Measurements from ENCODE around the gene APCDD1L.

The APCDD1L gene

GRCh38 chr20:58452667-58453255 lies 62.4 kb downstream of the APCDD1L start:
- no peak overlapping the region for H3K27ac ChIP-seq (ENCODE audit: low read depth, low read length, poor library complexity, severe bottlenecking)
- no peak overlapping the region for H2AFZ ChIP-seq (ENCODE audit: low read length)
- no peak overlapping the region for H3K4me2 ChIP-seq (ENCODE audit: low read length)
- H3K27me3 ChIP-seq (ENCODE audit: insufficient read depth, low read length), result no peaks in the 10 kb centered on the region
- peaks cover 47% of the 10 kb centered on the region for H3K36me3 ChIP-seq (ENCODE audit: insufficient read depth, low read length)
- H3K9me3 ChIP-seq (ENCODE audit: low read length), result peaks cover 9% of the 10 kb centered on the region
- H4K20me1 ChIP-seq (ENCODE audit: insufficient read depth, low read length), result no peaks in the 10 kb centered on the region
- TF ChIP-seq CTCF (IDR thresholded peaks at IDR 0.05; ENCODE audit: low read length) (no peak), EZH2 (IDR thresholded peaks at IDR 0.05; ENCODE audit: borderline replicate concordance, low read length) (no peak)
- no peak overlapping the region for H3K9ac ChIP-seq (ENCODE audit: low read length)
- no peaks in the 10 kb centered on the region; the same call in 1 of the 2 replicates for H3F3A ChIP-seq (ENCODE audit: insufficient read depth, low read length)
- H3K9me2 ChIP-seq (ENCODE audit: low read depth, low read length), result no peaks in the 10 kb centered on the region
- H3K4me1 ChIP-seq (ENCODE audit: insufficient read depth, low read length, severe bottlenecking), result no peaks in the 10 kb centered on the region
- no peak overlapping the region for H3K4me3 ChIP-seq (ENCODE audit: low read depth, low read length, poor library complexity, severe bottlenecking)
- no peaks in the 10 kb centered on the region for H3K79me2 ChIP-seq (ENCODE audit: insufficient read depth, low read length)

- Histone ChIP-seq H3K27ac (ENCODE audit: low read depth, low read length, poor library complexity, severe bottlenecking) (no peak overlapping the region), H3K4me1 (ENCODE audit: insufficient read depth, low read length, severe bottlenecking) (no peaks in the 10 kb centered on the region), H3K9me2 (ENCODE audit: low read depth, low read length) (no peaks in the 10 kb centered on the region), H3K9ac (ENCODE audit: low read length) (no peak overlapping the region), H3K9me3 (ENCODE audit: low read length) (peaks cover 9% of the 10 kb centered on the region), H3K4me2 (ENCODE audit: low read length) (no peak overlapping the region), H3K27me3 (ENCODE audit: insufficient read depth, low read length) (no peaks in the 10 kb centered on the region), H3K4me3 (ENCODE audit: low read depth, low read length, poor library complexity, severe bottlenecking) (no peak overlapping the region), H3K79me2 (ENCODE audit: insufficient read depth, low read length) (no peaks in the 10 kb centered on the region), H2AFZ (ENCODE audit: low read length) (no peak overlapping the region), H4K20me1 (ENCODE audit: insufficient read depth, low read length) (no peaks in the 10 kb centered on the region), H3K36me3 (ENCODE audit: insufficient read depth, low read length) (peaks cover 50% of the 10 kb centered on the region), H3F3A (ENCODE audit: insufficient read depth, low read length) (no peaks in the 10 kb centered on the region; the same call in 1 of the 2 replicates)
- TF ChIP-seq EZH2 (IDR thresholded peaks at IDR 0.05; ENCODE audit: borderline replicate concordance, low read length) (no peak), CTCF (IDR thresholded peaks at IDR 0.05; ENCODE audit: low read length) (no peak)
Measured at GRCh38 chr20:58450254-58450653, 64.9 kb downstream of the APCDD1L start.

GRCh38 chr20:58449681-58450221 lies 65.4 kb downstream of the APCDD1L start:
- TF ChIP-seq CTCF (IDR thresholded peaks at IDR 0.05; ENCODE audit: low read length), result no peak
- no peak for TF ChIP-seq EZH2 (IDR thresholded peaks at IDR 0.05; ENCODE audit: borderline replicate concordance, low read length)
- Histone ChIP-seq H3K9ac (ENCODE audit: low read length) (no peak overlapping the region), H3K36me3 (ENCODE audit: insufficient read depth, low read length) (peaks cover 55% of the 10 kb centered on the region), H3K4me2 (ENCODE audit: low read length) (no peak overlapping the region), H4K20me1 (ENCODE audit: insufficient read depth, low read length) (no peaks in the 10 kb centered on the region), H2AFZ (ENCODE audit: low read length) (no peak overlapping the region), H3K4me3 (ENCODE audit: low read depth, low read length, poor library complexity, severe bottlenecking) (no peak overlapping the region), H3K4me1 (ENCODE audit: insufficient read depth, low read length, severe bottlenecking) (no peaks in the 10 kb centered on the region), H3K9me3 (ENCODE audit: low read length) (peaks cover 8% of the 10 kb centered on the region), H3K27me3 (ENCODE audit: insufficient read depth, low read length) (no peaks in the 10 kb centered on the region), H3K79me2 (ENCODE audit: insufficient read depth, low read length) (no peaks in the 10 kb centered on the region), H3K27ac (ENCODE audit: low read depth, low read length, poor library complexity, severe bottlenecking) (no peak overlapping the region), H3K9me2 (ENCODE audit: low read depth, low read length) (no peaks in the 10 kb centered on the region), H3F3A (ENCODE audit: insufficient read depth, low read length) (no peaks in the 10 kb centered on the region; the same call in 1 of the 2 replicates)
